GM21447 (cell line): ENCODE results near the gene SBF2.
"Not testable (repeated sequence)": the region's sequence is repeated elsewhere in the genome, so short reads cannot be mapped to it uniquely, and the experiment has no call there.

ENCODE experiments used
- ATAC-seq: cut with Tn5 transposase; IDR thresholded peaks from one replicate; pipeline ENCODE4 v1.9.1; 2021; ENCODE audit not compliant: unreplicated experiment

Gene SBF2

DNA sequence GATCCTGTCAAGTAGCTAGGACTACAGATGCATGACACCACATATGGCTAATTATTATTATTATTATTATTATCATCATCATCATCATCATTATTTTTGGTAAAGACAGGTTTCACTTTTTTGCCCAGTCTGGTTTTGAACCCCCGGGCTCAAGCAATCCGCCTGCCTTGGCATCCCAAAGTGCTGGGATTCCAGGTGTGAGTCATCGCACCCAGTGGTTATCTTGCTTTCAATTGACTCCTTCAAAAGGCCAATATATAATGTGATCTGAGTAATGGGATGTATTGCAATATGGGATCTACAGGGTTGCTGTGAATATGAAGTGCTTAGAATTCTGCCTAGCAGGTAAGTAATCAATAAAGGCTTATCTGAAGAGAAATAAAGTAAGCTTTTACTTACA lies 221.2 kb downstream of the SBF2 start:
- ATAC-seq = no peak

DNA sequence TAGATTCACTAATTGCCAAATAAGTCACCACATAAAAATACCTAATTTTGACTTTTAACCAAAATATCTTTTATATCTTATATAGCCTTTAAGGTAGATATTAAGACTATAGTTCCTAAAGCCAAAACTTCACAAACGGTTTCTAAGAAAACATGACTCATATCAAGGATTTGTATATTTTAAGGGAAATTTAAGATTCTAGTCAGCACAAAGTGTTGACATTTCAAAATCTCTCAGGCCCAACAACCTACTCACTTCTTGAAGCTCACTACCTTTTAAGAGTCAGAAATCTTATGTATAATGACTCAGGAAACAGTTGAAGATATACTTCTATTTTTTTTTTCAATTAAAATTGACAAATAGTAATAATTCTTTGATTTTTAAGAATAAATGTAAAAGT lies 221.9 kb downstream of the SBF2 start:
- no peak for ATAC-seq

DNA sequence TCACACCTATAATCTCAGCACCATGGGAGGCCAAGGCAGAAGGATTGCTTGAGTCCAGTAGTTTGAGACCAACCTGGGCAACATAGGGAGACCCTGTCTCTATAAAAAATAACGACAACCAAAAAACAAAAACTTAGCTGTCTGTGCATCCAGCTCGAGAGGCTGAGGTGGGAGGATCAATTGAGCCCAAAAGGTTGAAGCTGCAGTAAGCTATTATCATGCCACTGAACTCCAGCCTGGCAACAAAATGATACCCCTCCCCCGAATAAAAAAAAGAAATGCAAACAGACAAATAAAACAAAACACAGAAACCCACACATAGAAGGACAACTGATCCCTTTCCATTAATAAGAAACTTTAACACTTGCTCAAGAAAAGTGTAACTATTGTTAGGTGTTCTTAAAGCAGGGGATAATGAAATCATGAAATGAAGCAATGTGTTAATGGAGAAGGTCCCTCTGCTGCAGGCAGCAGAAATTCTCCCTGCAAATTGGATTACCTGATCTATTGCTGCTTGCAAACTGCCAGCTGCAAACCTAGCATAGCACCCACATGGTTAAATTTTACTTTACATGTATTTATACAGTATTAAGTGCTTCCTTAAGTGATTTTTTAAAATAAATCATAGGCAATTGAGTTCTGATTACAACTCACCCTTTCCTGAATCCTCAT lies 226.3 kb downstream of the SBF2 start:
- ATAC-seq = no peak

DNA sequence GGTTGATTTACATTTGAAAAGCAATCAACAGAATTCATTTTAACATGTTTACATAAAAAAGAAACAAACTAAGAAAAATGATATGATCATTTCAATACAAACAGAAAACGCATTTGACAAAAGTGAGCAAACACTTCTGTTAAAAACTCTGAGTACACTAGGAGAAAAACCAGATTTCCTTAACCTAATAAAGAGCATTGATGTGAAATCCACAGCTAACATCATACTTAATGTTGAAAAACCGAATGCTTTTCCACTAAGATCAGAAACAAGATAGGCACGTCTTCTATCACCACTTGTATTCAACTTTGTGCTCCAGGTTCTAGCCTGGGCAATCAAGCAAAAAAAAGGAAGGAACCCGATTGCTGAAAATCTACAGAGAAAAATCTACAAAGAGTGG lies 227.6 kb downstream of the SBF2 start:
- ATAC-seq = no peak

DNA sequence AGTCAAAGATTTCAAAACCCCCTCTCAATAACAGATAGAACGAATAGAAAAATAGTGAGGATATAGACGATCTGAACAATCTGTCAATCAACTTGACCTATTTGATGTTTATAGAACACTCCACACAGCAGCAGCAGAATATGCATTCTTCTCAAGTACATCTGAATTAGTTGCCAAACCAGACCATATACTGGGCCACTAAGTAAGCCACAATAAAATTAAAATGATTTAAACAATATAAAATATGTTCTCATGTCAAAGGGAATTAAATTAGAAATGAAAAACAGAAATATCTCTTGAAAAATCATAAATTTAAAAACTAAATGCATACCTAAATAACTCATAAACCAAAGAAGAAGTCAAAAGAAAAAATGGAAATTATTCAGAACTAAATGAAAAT lies 229.2 kb downstream of the SBF2 start:
- ATAC-seq = no peak

DNA sequence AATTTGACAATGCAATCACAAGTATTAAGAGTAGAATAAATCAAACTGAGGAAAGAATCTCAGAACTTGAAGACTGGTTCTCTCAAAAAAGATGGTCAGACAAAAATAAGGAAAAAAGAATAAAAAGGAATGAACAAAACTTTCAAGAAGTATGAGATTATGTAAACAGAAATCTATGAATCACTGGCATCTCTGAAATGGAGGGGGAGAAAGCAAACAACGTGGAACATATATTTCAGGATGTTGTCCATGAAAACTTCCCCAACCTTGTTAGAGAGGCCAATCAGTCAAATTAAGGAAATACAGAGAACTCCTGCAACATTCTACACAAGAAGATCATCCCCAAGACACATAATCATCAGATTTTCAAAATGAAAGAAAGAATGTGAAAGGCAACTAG lies 235.7 kb downstream of the SBF2 start:
- no peak for ATAC-seq

DNA sequence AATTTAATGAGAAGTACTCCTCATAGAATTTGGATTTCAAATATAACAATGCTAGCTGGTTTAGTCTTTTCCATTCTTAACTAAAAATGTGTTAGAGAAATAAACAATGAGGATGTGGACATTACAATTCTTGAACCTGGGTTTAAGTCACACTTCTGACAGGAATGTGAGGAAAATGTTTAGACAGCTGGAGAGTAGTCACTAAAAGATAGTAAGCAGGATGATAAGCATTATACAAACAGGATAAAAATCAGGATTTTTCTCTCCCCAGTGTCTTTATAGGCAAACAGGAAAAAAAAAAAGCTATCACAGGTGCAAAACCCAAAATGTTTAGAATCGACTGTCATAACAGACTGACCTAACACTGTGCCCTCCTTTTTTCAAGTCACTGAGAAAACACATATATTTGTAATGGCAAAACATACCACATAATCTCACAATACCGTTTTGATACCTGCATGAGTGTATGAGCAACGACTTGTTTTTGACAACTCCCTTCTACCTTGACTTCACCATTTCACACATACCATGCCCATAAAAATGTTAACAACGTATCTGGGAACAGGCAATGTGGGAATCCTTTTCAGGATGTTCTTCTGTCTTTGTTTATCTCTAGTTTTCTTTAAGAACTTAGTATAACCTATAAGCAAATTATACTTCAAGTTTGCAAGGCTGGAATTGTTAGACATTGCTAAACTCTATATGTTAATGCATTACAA lies 242.0 kb downstream of the SBF2 start:
- ATAC-seq = no peak

DNA sequence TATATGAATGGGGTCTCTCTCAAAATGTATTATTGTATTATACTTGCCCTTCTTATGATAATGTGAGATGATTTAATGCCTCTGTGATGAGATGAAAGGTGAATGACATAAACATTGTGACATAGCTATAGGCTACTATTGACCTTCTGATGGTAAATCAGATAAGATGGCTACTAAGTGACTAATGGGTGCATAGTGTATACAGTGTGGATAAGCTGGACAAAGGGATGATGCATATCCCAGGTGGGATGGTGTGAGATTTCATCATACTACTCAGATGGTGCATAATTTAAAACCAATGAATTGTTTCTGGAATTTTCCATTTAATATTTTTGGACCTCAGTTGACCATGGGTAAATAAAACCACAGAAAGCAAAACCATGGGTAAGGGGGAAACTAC lies 243.5 kb downstream of the SBF2 start:
- no peak for ATAC-seq

DNA sequence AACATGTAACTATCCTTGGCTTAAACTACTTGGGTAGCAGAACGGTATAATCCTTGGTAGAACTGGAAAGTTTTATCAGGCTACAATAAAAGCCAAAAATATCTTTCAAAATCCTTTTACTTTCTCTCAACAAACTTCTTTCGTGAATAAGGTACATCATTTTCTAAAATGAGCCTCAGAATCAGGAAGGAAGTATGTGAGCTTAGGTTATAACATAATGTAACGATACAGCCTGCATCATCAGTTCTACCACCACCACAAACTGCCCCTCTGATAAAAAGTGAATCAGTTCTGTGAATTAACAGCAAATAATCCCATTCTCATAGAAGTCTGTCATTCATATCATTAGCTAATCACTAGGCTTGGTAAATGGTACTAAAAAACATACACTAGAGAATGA lies 244.3 kb downstream of the SBF2 start:
- no peak for ATAC-seq

DNA sequence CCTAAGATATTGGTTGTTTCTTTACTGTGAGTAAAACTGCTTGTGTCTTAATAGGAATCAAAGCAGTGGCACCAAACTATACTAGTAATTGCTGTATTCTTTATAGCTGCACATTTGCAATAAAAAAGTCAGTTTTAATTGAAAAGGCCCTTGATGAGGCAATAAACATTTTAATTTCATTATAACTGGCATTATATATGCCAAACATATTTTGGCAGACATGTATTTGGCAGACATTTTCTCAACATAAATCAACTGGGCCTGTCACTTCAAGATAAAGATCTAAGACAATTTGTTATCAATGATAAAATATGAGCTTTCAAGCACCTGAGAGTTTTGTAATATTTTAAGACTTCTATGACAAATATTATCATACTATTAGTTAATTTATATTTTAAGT lies 245.7 kb downstream of the SBF2 start:
- no peak for ATAC-seq

DNA sequence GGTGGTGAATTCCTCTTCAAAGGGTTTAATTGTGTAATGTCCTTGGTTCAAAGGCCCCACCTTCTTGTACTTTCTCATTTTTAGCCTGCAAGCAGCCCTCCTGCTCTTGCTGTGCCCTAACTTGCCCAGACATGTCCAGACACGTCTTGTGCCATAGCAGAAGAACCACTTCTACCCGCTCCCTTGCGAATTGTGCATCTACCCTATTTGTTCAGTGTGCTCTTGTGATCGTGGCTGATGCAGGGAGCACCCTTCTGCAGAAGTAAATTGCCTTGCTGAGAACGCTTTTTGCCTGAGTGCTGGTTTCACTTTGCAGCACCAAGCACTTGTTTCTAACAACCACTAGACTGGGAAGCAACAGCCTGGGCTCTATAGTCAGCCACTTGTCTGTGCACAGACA lies 249.4 kb downstream of the SBF2 start:
- ATAC-seq = no peak

DNA sequence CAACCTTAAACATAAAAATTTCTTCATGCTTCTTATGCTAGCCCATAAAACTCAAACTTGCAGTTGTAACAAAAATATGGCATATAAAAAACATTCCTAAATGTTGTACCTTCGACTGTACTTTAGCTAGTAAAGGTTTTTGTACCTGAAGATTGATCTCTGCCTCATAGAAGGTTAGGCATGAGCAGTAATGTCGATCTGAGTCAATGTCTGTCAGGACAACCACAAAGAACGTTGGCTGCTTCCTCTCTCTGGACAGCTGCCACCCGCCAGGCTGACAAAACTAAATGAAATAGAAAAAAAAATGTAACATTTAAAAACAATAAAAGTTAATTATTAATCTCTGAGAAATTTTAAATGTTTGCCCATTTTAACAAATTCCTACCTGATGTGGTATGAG lies 251.3 kb downstream of the SBF2 start:
- no peak for ATAC-seq

DNA sequence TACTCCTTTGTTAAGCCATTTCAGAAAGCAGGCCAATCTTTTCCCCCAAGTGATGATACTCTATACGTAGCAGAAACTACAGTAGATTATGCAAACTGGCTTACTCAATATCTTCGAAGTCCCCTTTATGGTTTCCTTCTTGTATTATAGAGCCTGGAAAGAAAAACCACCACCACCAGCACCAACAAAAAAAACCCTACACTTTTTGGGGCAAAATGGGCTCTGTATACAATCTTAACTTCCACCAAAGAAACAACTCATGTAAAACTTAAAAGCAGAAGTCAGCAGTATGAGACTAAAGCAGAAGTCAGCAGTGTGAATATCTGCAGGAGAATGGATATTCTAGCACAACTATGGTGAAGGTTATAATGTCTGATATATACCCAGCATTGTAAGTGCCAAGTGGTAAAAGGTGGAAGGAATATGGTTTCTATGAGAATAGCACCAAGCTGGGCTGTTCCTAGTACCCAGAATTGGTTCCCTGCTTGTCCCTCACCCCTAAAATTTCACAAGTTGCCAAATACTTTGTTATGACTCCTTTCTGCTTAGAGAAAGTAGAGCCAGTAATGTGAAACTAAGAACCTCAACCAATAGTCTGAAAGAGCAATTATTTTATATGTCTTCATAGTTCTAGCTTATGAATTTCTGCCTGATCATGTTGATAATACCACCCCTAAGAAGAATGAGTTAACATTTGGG lies 252.1 kb downstream of the SBF2 start:
- ATAC-seq = no peak

DNA sequence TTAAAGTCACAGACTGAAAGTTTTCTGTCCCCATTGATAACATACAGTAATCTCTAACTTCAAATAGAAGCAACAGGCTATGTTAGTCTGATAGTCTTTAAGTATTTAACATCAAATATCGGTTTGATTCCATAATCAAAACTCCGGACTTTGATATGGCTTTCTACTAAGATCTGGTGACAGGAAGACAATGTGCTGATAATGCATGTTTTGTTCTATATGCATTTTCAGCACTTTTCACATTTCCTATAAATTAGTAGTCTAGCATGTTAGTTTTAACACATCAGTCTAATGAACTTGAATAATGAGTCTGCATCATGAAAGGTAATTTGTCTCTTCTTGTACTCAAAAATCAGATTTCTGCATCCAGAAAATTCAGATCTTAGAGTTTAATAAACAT lies 252.7 kb downstream of the SBF2 start:
- ATAC-seq = no peak

DNA sequence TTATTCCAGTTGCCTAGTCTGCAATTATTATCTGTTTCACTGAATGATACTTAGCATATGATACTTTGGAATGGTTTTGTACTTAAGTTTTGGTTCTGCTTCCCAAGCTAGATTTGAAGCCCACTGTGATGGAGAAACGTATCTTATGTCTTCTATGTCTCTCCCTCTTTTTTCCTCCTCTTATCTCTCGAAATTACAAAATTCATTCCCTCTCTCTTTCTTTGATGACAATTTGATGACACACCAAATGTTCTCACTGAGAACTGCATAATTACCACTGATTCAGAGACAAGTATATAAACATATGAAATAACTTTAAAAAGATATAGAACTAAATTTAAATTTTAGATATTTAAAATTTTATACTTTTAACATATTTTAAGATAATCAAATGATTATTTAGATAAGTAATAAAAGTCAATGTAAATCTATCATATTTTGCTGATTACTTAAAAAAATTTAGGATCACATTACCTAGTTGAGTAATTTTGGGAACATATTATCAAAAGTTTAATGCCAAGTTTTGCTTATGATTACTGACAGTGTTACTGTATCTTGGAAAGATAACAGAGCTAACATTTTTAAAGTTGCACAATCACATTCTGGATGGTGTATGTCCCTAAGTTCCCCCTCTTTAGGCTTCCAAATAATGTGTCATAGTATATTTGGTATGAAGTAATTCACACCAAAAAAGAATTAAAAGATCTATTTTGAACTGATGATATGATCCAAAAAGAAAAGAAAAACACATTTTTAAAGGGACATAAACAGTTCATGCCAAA lies 255.3 kb downstream of the SBF2 start:
- ATAC-seq = no peak

DNA sequence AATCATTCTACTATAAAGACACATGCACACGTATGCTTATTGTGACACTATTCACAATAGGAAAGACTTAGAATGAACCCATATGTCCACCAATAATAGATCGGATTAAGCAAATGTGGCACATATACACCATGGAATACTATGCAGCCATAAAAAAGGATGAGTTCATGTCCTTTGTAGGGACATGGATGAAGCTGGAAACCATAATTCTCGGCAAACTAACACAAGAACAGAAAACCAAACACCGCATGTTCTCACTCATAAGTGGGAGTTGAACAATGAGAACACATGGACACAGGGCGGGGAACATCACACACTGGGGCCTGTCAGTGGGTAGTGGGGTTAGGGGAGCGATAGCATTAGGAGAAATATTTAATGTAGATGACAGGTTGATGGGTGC lies 258.1 kb downstream of the SBF2 start:
- not testable (repeated sequence) for ATAC-seq

DNA sequence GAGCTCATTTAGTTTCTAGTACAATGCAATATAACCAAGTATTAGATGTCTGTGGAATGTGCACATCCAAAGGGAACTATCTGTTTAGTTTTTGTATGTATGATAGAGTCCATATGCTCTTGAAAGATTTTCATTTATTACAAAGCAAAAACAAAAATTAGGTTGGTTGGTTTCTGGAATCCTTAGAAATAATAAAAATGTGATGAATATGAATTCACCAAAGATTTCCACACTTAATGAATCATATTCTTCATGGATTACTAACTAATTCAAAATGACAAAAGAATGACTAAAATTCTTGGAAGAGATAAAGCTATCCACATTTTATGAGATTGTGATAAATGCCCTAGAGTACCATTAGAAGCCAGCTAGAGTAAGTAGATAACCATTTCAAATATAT lies 261.1 kb downstream of the SBF2 start:
- no peak for ATAC-seq

DNA sequence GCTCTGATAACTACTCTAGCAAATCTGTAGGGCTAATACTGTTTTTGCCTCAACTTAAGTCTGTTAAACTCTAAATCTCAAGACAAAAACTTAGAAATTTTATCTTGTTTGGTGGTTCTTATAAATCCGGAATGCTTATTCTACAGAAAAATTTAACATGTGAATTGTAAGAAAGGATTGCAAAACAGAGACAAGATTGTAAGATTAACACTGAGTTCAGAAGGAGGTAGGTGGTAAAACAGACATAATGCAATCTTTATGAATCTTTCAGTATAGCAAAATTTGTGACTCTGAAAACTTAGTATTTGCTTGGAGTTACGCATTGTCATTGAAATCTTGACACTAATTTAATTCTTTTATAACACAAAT lies 263.9 kb downstream of the SBF2 start:
- no peak for ATAC-seq

DNA sequence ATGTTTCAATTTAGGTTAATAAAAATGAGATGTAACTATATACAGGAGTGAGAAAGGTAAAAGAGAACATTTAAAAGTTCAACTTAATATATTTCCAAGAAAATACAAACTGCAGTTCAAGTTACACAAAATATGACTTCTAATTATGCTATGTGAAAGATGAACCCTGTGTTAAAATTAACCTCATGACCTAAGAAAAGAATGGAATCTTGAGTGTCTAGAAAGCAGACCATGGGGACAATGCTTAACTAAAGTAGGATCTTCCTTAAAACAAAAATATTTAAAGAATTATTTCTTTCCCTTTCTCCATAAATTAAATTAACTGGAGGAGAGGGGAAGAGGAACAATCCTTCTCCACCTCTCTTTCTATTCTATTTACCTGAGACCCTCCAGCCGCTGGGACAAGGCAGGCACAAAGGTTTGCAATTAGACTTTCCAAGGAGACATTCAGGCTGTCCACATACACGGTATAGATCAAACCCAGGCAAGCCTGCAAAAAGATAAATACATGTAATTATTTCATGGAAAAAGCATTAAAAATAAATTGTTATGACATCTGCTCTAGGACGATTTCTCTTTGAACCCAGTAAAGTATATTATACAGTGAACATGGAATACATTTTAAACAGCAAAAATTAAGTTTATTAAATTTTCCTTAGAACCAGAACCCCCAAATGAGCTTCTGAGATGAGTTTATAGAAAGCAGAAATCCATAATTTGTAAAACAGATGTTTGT lies 264.5 kb downstream of the SBF2 start:
- no peak for ATAC-seq

DNA sequence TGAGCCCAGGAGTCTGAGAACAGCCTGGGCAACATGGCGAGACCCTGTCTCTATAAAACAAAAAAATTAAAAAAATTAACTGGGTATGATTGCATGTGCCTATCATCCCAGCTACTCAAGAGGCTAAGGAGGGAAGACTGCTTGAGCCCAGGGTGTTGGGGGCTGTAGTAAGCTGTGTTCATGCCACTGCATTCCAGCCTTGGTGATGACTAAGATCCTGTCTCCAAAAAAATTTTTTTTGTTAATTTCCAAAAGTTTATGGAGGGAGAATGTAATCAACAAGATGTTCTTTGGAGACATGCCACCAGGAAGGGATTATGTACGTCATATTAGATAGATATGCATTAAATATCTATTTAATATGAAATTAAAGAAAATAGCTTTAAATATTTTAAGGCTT lies 267.5 kb downstream of the SBF2 start:
- no peak for ATAC-seq

DNA sequence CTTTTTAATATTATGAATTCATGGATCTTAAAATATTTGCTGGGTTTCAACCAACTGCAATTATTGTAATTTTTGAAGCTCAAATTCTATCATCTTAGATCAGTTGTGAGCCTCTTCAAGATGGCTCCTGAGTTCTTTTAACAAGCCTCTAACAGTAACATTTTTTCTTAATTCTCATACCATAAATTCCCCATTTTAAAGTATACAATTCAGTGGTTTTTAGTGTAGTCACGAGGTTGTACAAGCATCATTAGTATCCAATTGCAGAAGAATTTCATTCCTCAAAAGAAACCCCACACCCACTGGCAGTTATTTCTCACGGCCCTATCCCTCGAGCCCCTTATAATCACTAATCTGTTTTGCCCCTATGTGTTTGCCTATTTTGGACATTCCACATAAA lies 270.8 kb downstream of the SBF2 start:
- no peak for ATAC-seq
